ENCODE data around the gene CDH4.

Gene CDH4

GRCh38 chr20:61803416-61803914 is 551.4 kb downstream of the CDH4 start:
- DNase-seq: no peak

- peak; percentile 4 for DNase-seq
Measured at GRCh38 chr20:61803915-61804751, 552.1 kb downstream of the CDH4 start.

GRCh38 chr20:61804752-61805295 is 552.8 kb downstream of the CDH4 start:
- no peak for DNase-seq

GRCh38 chr20:61805365-61805764 is 553.3 kb downstream of the CDH4 start:
- DNase-seq: no peak

GRCh38 chr20:61805781-61806180 is 553.7 kb downstream of the CDH4 start:
- no peak for DNase-seq

GRCh38 chr20:61806314-61806713 is 554.3 kb downstream of the CDH4 start:
- DNase-seq: no peak

GRCh38 chr20:61806995-61807394 is 554.9 kb downstream of the CDH4 start:
- no peak for DNase-seq

GRCh38 chr20:61807471-61808160 is 555.6 kb downstream of the CDH4 start:
- no peak for DNase-seq

- no peak for DNase-seq
Measured at GRCh38 chr20:61808447-61808846, 556.4 kb downstream of the CDH4 start.

GRCh38 chr20:61809006-61809770 is 557.1 kb downstream of the CDH4 start:
- DNase-seq: no peak

- DNase-seq: no peak
Measured at GRCh38 chr20:61810066-61810737, 558.1 kb downstream of the CDH4 start.

GRCh38 chr20:61810738-61811135 is 558.7 kb downstream of the CDH4 start:
- no peak for DNase-seq

GRCh38 chr20:61811166-61811565 is 559.1 kb downstream of the CDH4 start:
- DNase-seq: no peak

- DNase-seq: no peak
Measured at GRCh38 chr20:61812121-61812844, 560.2 kb downstream of the CDH4 start.

- DNase-seq: no peak
Measured at GRCh38 chr20:61812845-61813485, 560.9 kb downstream of the CDH4 start.

GRCh38 chr20:61813791-61814190 is 561.7 kb downstream of the CDH4 start:
- DNase-seq: no peak

GRCh38 chr20:61814244-61814643 is 562.2 kb downstream of the CDH4 start:
- no peak for DNase-seq

GRCh38 chr20:61814726-61815125 is 562.7 kb downstream of the CDH4 start:
- DNase-seq: no peak

- no peak for DNase-seq
Measured at GRCh38 chr20:61815176-61815575, 563.1 kb downstream of the CDH4 start.

GRCh38 chr20:61815678-61816077 is 563.6 kb downstream of the CDH4 start:
- no peak for DNase-seq
